GM19099 (cell line): ENCODE results near the gene TRPM2.

Experiments used
- POLR2A ChIP-seq: IDR thresholded peaks from 3 replicates; pipeline ENCODE4 v1.6.1; 2011; ENCODE audit warnings: low read depth; ENCODE audit not compliant: insufficient read length; ENCODE audit errors: extremely low read depth

TRPM2 gene

GRCh38 chr21:44437696-44438431 lies 84.4 kb downstream of the TRPM2 start:
- TF ChIP-seq POLR2A, result no peak

- TF ChIP-seq POLR2A, result no peak
These were observed 85.2 kb downstream of the TRPM2 start for GRCh38 chr21:44438531-44439210.

- TF ChIP-seq POLR2A, result no peak
These were observed 85.8 kb downstream of the TRPM2 start for GRCh38 chr21:44439211-44439600.

GRCh38 chr21:44440241-44441040 lies 87.0 kb downstream of the TRPM2 start:
- TF ChIP-seq POLR2A, result no peak

GRCh38 chr21:44441041-44441400 lies 87.6 kb downstream of the TRPM2 start:
- TF ChIP-seq POLR2A, result no peak

- TF ChIP-seq POLR2A, result no peak
These were observed 88.3 kb downstream of the TRPM2 start for GRCh38 chr21:44441581-44442265.

GRCh38 chr21:44442266-44443125 lies 89.1 kb downstream of the TRPM2 start:
- no peak for TF ChIP-seq POLR2A

- TF ChIP-seq POLR2A, result no peak
These were observed 90.0 kb downstream of the TRPM2 start for GRCh38 chr21:44443291-44443890.

- no peak for TF ChIP-seq POLR2A
These were observed 90.5 kb downstream of the TRPM2 start for GRCh38 chr21:44443891-44444285.

GRCh38 chr21:44444286-44444931 lies 91.0 kb downstream of the TRPM2 start:
- no peak for TF ChIP-seq POLR2A

- no peak for TF ChIP-seq POLR2A
These were observed 91.9 kb downstream of the TRPM2 start for GRCh38 chr21:44445145-44445812.

- TF ChIP-seq POLR2A, result no peak
These were observed 95.3 kb downstream of the TRPM2 start for GRCh38 chr21:44448651-44449131.
